IMR-90 (cell line): ENCODE measurements around the gene MARCKS. TPM values are rescaled to one million over a fixed set of nuclear protein-coding genes. Genes with fewer than 3 reads are reported as not detected.
A peak's percentile ranks its signal among the peaks of the same experiment; 100 is the strongest.

ENCODE experiments used
- ATAC-seq: fragments of 200-7000 bp; cut with Tn5 transposase; 2 replicates; pipeline ENCODE4 v1.9.1; 2020; ENCODE audit warnings: low read depth, mild to moderate bottlenecking, moderate library complexity
- BruUV-seq: library from RNA; stranded (reverse); fragments of 400-500 nt; replicated peaks from 2 replicates; lab custom pipeline; 2021; lab: Mats Ljungman, UMichigan
- CTCF ChIA-PET: fragments of 300-600 bp; formaldehyde crosslinking; extraction: SDS; loops from one replicate; lab custom pipeline; 2021; ENCODE audit warnings: antibody characterized with exemption; lab: Yijun Ruan, JAX
- POLR2A ChIA-PET: fragments of 300-600 bp; sonication (Branson Sonifier 250); formaldehyde crosslinking; loops from one replicate; lab custom pipeline; 2022; ENCODE audit warnings: antibody characterized with exemption; ENCODE audit not compliant: unreplicated experiment; lab: Charles Lee
- DNase-seq: peaks from one replicate; pipeline ENCODE4 v3.0.0; 2013
- H2AFZ ChIP-seq: replicated peaks from 2 replicates; pipeline ENCODE3; 2013; ENCODE audit warnings: low read length, mild to moderate bottlenecking; ENCODE audit not compliant: poor library complexity
- H2AK5ac ChIP-seq: 2 replicates; pipeline ENCODE4 v1.6.1; 2013; ENCODE audit warnings: low read depth, low read length, inconsistent platforms
- H2AK9ac ChIP-seq: replicated peaks from 2 replicates; pipeline ENCODE3; 2013; ENCODE audit warnings: mild to moderate bottlenecking, low read depth, low read length, moderate library complexity; ENCODE audit not compliant: poor library complexity
- H2BK120ac ChIP-seq: 2 replicates; pipeline ENCODE4 v1.6.1; 2013; ENCODE audit warnings: low read depth, low read length, inconsistent platforms
- H2BK15ac ChIP-seq: 3 replicates; pipeline ENCODE4 v1.6.1; 2013; ENCODE audit warnings: low read depth, low read length, inconsistent platforms
- H2BK20ac ChIP-seq: 2 replicates; pipeline ENCODE4 v1.6.1; 2013; ENCODE audit warnings: low read depth, mild to moderate bottlenecking, inconsistent platforms, low read length, moderate library complexity
- H2BK5ac ChIP-seq: 2 replicates; pipeline ENCODE4 v1.6.1; 2013; ENCODE audit warnings: mild to moderate bottlenecking, low read depth, low read length, inconsistent platforms; ENCODE audit not compliant: poor library complexity, severe bottlenecking
- H3K14ac ChIP-seq: replicated peaks from 2 replicates; pipeline ENCODE4 v1.6.1; 2013; ENCODE audit warnings: low read depth, low read length, inconsistent platforms
- H3K18ac ChIP-seq: 2 replicates; pipeline ENCODE4 v1.6.1; 2013; ENCODE audit warnings: low read depth, low read length, control low read depth
- H3K23ac ChIP-seq: 2 replicates; pipeline ENCODE4 v1.6.1; 2013; ENCODE audit warnings: low read depth, low read length, inconsistent platforms
- H3K27ac ChIP-seq: 2 replicates; pipeline ENCODE4 v1.5.1; 2013; ENCODE audit warnings: mild to moderate bottlenecking, control low read depth, low read length; ENCODE audit not compliant: insufficient read depth
- H3K27me3 ChIP-seq: 2 replicates; pipeline ENCODE4 v1.6.1; 2013; ENCODE audit warnings: low read length; ENCODE audit not compliant: control insufficient read depth, insufficient read depth
- H3K36me3 ChIP-seq: 2 replicates; pipeline ENCODE4 v1.6.1; 2013; ENCODE audit warnings: low read length, mixed read lengths; ENCODE audit not compliant: control insufficient read depth, insufficient read depth
- H3K4ac ChIP-seq: 2 replicates; pipeline ENCODE4 v1.6.1; 2013; ENCODE audit warnings: low read depth, low read length, inconsistent platforms
- H3K4me1 ChIP-seq: 2 replicates; pipeline ENCODE4 v1.6.1; 2013; ENCODE audit warnings: low read length, mixed read lengths; ENCODE audit not compliant: control insufficient read depth, insufficient read depth
- H3K4me2 ChIP-seq: 2 replicates; pipeline ENCODE4 v1.6.1; 2013; ENCODE audit warnings: low read depth, mild to moderate bottlenecking, control low read depth, low read length, moderate library complexity
- H3K4me3 ChIP-seq: 2 replicates; pipeline ENCODE4 v1.5.1; 2013; ENCODE audit warnings: low read depth, mild to moderate bottlenecking, control low read depth, low read length, moderate library complexity; ENCODE audit not compliant: insufficient read depth
- H3K56ac ChIP-seq: 2 replicates; pipeline ENCODE4 v1.6.1; 2013; ENCODE audit warnings: low read length, inconsistent platforms; ENCODE audit not compliant: insufficient read depth; ENCODE audit errors: extremely low read depth
- H3K79me1 ChIP-seq, 2 experiments: 2 replicates each; pipeline ENCODE4 v1.6.1; 2013; ENCODE audit warnings: low read length in 2 of 2, inconsistent platforms in 1 of 2, low read depth in 1 of 2
- H3K9ac ChIP-seq: 2 replicates; pipeline ENCODE4 v1.6.1; 2013; ENCODE audit warnings: low read depth, low read length, control low read depth
- H3K9me1 ChIP-seq: 2 replicates; pipeline ENCODE4 v1.6.1; 2013; ENCODE audit warnings: low read length, inconsistent platforms; ENCODE audit not compliant: insufficient read depth
- H3K9me3 ChIP-seq: 2 replicates; pipeline ENCODE4 v1.6.1; 2013; ENCODE audit warnings: low read length; ENCODE audit not compliant: control insufficient read depth, insufficient read depth
- H4K20me1 ChIP-seq: 2 replicates; pipeline ENCODE4 v1.6.1; 2013; ENCODE audit warnings: low read length, inconsistent platforms; ENCODE audit not compliant: insufficient read depth
- H4K5ac ChIP-seq: 2 replicates; pipeline ENCODE4 v1.6.1; 2013; ENCODE audit warnings: mild to moderate bottlenecking, low read depth, low read length, control low read depth
- H4K8ac ChIP-seq, 2 experiments: 2 replicates each; pipeline ENCODE4 v1.6.1; 2013; ENCODE audit warnings: low read depth in 2 of 2, low read length in 2 of 2, control low read depth in 1 of 2, inconsistent platforms in 1 of 2
- H4K91ac ChIP-seq: 2 replicates; pipeline ENCODE4 v1.6.1; 2013; ENCODE audit warnings: low read depth, low read length, inconsistent platforms; ENCODE audit not compliant: insufficient read depth
- BHLHE40 ChIP-seq: fragments of 150-350 bp; IDR thresholded peaks from 2 replicates; pipeline ENCODE4 v1.6.1; 2016; ENCODE audit warnings: mild to moderate bottlenecking, low read depth, low read length
- CEBPB ChIP-seq: IDR thresholded peaks from 2 replicates; pipeline ENCODE4 v1.6.1; 2012; ENCODE audit warnings: low read depth, low read length, improper control_type of control experiment
- CHD1 ChIP-seq: IDR thresholded peaks from 2 replicates; pipeline ENCODE4 v1.6.1; 2012; ENCODE audit warnings: low read depth, low read length, improper control_type of control experiment
- FOS ChIP-seq: fragments of 150-350 bp; IDR thresholded peaks from 2 replicates; pipeline ENCODE4 v1.6.1; 2016; ENCODE audit warnings: low read depth, low read length
- MAFK ChIP-seq: IDR thresholded peaks from 2 replicates; pipeline ENCODE4 v1.6.1; 2012; ENCODE audit warnings: low read depth, low read length, improper control_type of control experiment
- NFE2L2 ChIP-seq: fragments of 150-350 bp; IDR thresholded peaks from 2 replicates; pipeline ENCODE4 v1.6.1; 2016; ENCODE audit warnings: low read depth, mild to moderate bottlenecking, low read length
- RFX5 ChIP-seq: IDR thresholded peaks from 2 replicates; pipeline ENCODE4 v1.8.0; 2012; ENCODE audit warnings: low read depth, mild to moderate bottlenecking, low read length, moderate library complexity
- SMC3 ChIP-seq: fragments of 150-350 bp; IDR thresholded peaks from 2 replicates; pipeline ENCODE4 v1.6.1; 2016; ENCODE audit warnings: low read depth, mild to moderate bottlenecking, antibody characterized with exemption, low read length, moderate library complexity
- WGBS, 2 experiments: methylation state at CpG; one replicate each; pipeline versions ENCODE4 v1.1.5 to v1.1.7; 2013; ENCODE audit warnings: missing lambda C conversion rate in 2 of 2; ENCODE audit not compliant: insufficient read length in 1 of 2; ENCODE audit errors: extremely low coverage in 2 of 2; 5-methylcytosine and 5-hydroxymethylcytosine counted together
- dilution Hi-C: fragments of 300-500 bp; cut with HindIII; formaldehyde crosslinking; loops from one replicate; pipeline ENCODE4 v1.14.3; 2018; ENCODE audit warnings: low sequenced_read_pairs; ENCODE audit not compliant: unreplicated experiment
- in situ Hi-C: fragments of 300-500 bp; cut with MboI; formaldehyde crosslinking; loops from 3 replicates; pipeline ENCODE4 v1.14.3; 2019; ENCODE audit warnings: low sequenced_read_pairs, inconsistent platforms, mixed read lengths
- intact Hi-C: fragments of 100-400 bp; cut with micrococcal nuclease; formaldehyde crosslinking; loops from 2 replicates; pipeline ENCODE4 v1.10.0; 2022
- polyA plus RNA-seq, 3 experiments: library from polyadenylated mRNA; depleted of rRNA; stranded (reverse); fragments of >200 nt; gene quantifications; 2 replicates each; pipeline ENCODE4 v1.2.3, GENCODE V29; 2012; ENCODE audit warnings: low replicate concordance in 1 of 3
- total RNA-seq: library from RNA; depleted of rRNA; stranded (reverse); fragments of >200 nt; gene quantifications from 2 replicates; pipeline ENCODE4 v1.2.3, GENCODE V29; 2012
- TF ChIP-seq, protein P1 (sequence below): fragments of 150-350 bp; IDR thresholded peaks from 2 replicates; pipeline ENCODE4 v1.6.1; 2016; ENCODE audit warnings: low read depth, mild to moderate bottlenecking, low read length, moderate library complexity, borderline replicate concordance

MARCKS gene
- total and polyA plus RNA-seq, 2 of the 4 experiments (the other 2 are of a cell fraction) = 34.5 to 40.7 TPM

DNA sequence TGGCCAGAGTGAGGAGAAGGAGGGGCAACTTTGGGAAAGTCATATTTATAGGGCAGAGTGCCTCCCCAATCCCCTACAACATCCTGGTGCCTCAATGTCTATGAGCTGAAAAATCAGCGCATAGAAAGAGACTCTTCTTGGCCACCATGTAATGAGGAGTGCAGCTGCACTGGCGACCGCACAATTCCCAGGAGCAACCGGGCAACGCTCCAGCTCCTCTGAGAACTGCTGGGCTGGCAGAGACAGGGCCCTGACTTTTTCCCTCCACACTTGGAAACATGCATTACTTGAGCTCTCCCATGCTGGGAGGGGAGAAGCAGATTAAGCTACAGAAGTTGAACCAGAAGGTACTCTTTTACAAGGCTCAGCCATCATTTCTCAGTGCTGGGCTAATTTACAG is 31.4 kb upstream of the MARCKS start:
- no CpG with 5 or more reads among the region's 5 CpGs for WGBS, 2 experiments
- Histone ChIP-seq H2BK15ac (no peak overlapping the region), H3K56ac (no peak overlapping the region), H2AFZ (peak overlapping the region; percentile 71), H4K20me1 (no peaks in the 10 kb centered on the region), H3K9ac (no peak overlapping the region), H2BK120ac (no peak overlapping the region), H3K4me2 (peak overlapping the region; percentile 33), H3K27ac (no peak overlapping the region), H3K4me3 (no peak overlapping the region), H2AK5ac (no peak overlapping the region), H2BK5ac (no peak overlapping the region), H2AK9ac (no peak overlapping the region), H3K4ac (no peak overlapping the region), H2BK20ac (no peak overlapping the region), H4K91ac (no peak overlapping the region), H4K5ac (no peak overlapping the region), H3K23ac (no peak overlapping the region), H3K79me1 (no peaks in the 10 kb centered on the region), H3K9me1 (no peaks in the 10 kb centered on the region; the same call in 1 of the 2 replicates), H3K36me3 (no peaks in the 10 kb centered on the region), H3K4me1 (peaks cover 6% of the 10 kb centered on the region), H3K18ac (peak overlapping the region; percentile 8; the same call in 1 of the 2 replicates), H3K14ac (0 out of 2 replicates have a peak overlapping the region, but pooled peaks have one; percentile 34), H4K8ac (no peak overlapping the region; a peak in 1 of 4 replicates), H3K27me3 (no peaks in the 10 kb centered on the region), H3K9me3 (no peaks in the 10 kb centered on the region)
- DNase-seq (peak; percentile 84), ATAC-seq (peak; percentile 73)
- in situ Hi-C loops (no loop called here), intact Hi-C loops (no loop called here), dilution Hi-C loops (no loop called here)
- ChIA-PET POLR2A (no interaction called here), CTCF (interaction anchor here (0.8 kb wide), 1 partner anchor 9 kb away, joined by 4 read pairs; no protein-coding TSS in a partner anchor)
- no peak for TF ChIP-seq NFE2L2
- TF ChIP-seq RFX5 = no peak
- TF ChIP-seq, protein P1, sequence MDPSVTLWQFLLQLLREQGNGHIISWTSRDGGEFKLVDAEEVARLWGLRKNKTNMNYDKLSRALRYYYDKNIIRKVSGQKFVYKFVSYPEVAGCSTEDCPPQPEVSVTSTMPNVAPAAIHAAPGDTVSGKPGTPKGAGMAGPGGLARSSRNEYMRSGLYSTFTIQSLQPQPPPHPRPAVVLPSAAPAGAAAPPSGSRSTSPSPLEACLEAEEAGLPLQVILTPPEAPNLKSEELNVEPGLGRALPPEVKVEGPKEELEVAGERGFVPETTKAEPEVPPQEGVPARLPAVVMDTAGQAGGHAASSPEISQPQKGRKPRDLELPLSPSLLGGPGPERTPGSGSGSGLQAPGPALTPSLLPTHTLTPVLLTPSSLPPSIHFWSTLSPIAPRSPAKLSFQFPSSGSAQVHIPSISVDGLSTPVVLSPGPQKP = no peak
- TF ChIP-seq SMC3 = no peak
- no peak for TF ChIP-seq CEBPB
- TF ChIP-seq CHD1 = no peak
- 0 out of 2 replicates have a peak, but pooled peaks have one; percentile 8 for TF ChIP-seq MAFK
- TF ChIP-seq BHLHE40 = no peak
- no peak for TF ChIP-seq FOS
- BruUV-seq = no TSS peak
